Testis (tissue), 2 donors: Measurements from ENCODE around the gene ZXDC.

Experiments used
- CTCF ChIP-seq, 3 experiments: fragments of 450-650 bp in 2 of 3; fragments of 200-600 bp in 1 of 3; sonication (generic) in 1 of 3; IDR thresholded peaks; one replicate each; pipeline ENCODE4 v1.5.1; 2016 to 2019; ENCODE audit warnings: antibody characterized with exemption in 3 of 3, mild to moderate bottlenecking in 2 of 3, moderate library complexity in 1 of 3
- POLR2A ChIP-seq: fragments of 450-650 bp; IDR thresholded peaks from one replicate; pipeline ENCODE4 v1.6.1; 2017; ENCODE audit warnings: antibody characterized with exemption, mild to moderate bottlenecking, moderate library complexity

GRCh38 chr3:126450219-126450618 is 25.5 kb downstream of the ZXDC start:
- TF ChIP-seq CTCF (IDR thresholded peaks at IDR 0.05) = no peak
- TF ChIP-seq POLR2A = no peak
